NT2/D1 (cell line): Measurements from ENCODE around the gene RALGAPB.

Experiments
- DNase-seq: peaks from one replicate; pipeline ENCODE4 v3.0.0-alpha.2; 2011; ENCODE audit warnings: low read depth, low spot score
- H3K27me3 ChIP-seq: 2 replicates; pipeline ENCODE4 v1.6.0; 2011; ENCODE audit warnings: mild to moderate bottlenecking; ENCODE audit not compliant: insufficient read length, insufficient read depth
- H3K36me3 ChIP-seq: 2 replicates; pipeline ENCODE4 v1.6.1; 2011; ENCODE audit warnings: mild to moderate bottlenecking, low read length, mixed read lengths; ENCODE audit not compliant: insufficient read depth, insufficient read length
- H3K4me1 ChIP-seq: 2 replicates; pipeline ENCODE4 v1.5.1; 2011; ENCODE audit not compliant: insufficient read depth, insufficient read length
- H3K4me3 ChIP-seq: 2 replicates; pipeline ENCODE4 v1.5.1; 2011; ENCODE audit warnings: low read depth; ENCODE audit not compliant: insufficient read length
- H3K9ac ChIP-seq: 2 replicates; pipeline ENCODE4 v1.6.0; 2011; ENCODE audit warnings: low read depth; ENCODE audit not compliant: insufficient read length
- H3K9me3 ChIP-seq: 2 replicates; pipeline ENCODE4 v1.5.1; 2011; ENCODE audit warnings: mild to moderate bottlenecking, low read length; ENCODE audit not compliant: insufficient read depth
- SUZ12 ChIP-seq: IDR thresholded peaks from 2 replicates; pipeline ENCODE4 v1.6.1; 2011; ENCODE audit not compliant: insufficient read length, insufficient read depth; ENCODE audit errors: extremely low read depth
- YY1 ChIP-seq: IDR thresholded peaks from 2 replicates; pipeline ENCODE4 v1.6.1; 2011; ENCODE audit not compliant: insufficient read length, insufficient read depth
- ZNF274 ChIP-seq: IDR thresholded peaks from 2 replicates; pipeline ENCODE4 v1.6.1; 2011; ENCODE audit warnings: mild to moderate bottlenecking, low read depth, low read length

RALGAPB gene

DNA sequence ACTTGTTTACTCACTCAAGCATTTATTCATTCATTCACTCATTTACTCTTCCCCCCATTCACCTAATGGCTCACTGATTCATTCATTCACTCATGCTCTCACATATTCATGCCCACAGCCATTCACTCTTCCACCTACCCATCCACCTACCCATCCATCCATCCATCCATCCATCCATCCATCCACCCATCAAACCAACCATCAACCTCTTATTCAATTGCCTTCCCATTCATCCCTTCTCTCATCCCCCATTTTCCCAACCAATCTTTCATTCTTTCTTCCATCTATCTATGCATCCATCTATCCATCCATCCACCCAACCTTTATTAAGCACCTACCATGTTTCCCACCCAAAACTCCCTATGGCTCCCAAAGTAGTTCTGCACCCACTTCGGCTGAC lies 127.4 kb downstream of the RALGAPB start:
- TF ChIP-seq ZNF274 (no peak), YY1 (no peak), SUZ12 (no peak)
- H3K4me1 ChIP-seq: peaks cover 23% of the 10 kb centered on the region

DNA sequence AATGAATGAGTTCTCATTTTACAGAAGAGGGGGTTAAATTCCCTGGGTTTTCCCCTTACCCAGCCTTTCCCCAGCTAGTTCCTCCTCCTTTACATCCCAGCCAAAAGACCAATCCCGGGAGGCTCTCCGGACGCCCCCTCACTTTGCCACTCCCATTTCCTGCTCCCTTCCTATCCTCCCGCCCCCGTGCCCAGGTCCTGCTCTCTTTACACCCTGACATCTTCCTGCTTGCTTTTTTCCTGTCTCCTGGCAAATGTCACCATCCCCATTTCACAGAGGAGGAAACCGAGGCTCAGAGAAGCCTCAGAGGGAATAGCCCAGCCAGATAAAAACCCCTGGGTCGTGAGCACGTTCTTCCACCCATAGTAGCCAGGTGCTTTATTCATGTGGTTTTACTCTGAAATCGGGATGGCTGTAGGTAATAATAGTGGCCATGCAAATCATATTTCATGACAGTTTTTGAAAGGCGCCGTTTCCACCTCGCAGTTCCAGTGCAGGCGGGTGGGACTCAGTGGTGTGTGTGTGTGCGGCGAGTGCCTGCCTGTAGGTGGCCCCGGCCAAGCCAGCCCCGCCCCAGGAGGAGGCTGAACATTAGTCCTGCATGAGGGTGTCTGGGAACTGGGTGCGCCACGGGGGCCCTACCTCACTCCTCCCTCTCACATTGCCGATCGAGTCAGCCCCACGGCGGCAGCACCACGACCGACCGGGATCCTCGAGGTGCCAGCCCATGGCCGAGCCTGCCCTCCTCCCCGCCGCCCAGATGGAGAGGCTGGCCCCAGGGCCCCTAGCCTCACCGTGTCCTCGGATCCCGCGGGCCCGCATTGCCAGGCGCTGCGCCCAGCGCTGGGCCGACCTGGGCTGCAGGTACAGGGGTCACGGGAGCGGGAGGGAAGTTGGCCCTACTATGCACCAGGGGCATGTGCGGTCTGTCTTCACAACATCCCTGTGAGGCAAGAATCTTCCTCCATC lies 128.9 kb downstream of the RALGAPB start, which contains the start of gene ARHGAP40:
ARHGAP40 (plus strand) TSS at position 594 of the 969 bp plus-strand sequence.
- DNase-seq: no peak
- no peak for TF ChIP-seq ZNF274
- Histone ChIP-seq H3K9ac (no peak within 1 kb of the TSS), H3K4me1 (peaks cover 25% of the 10 kb centered on the region), H3K4me3 (no peak within 1 kb of the TSS), H3K36me3 (no peaks in the 10 kb centered on the region), H3K9me3 (no peaks in the 10 kb centered on the region), H3K27me3 (no peaks in the 10 kb centered on the region)

More for the DNA sequence above, 127.4 kb downstream of the RALGAPB start:
- H3K4me3 ChIP-seq: no peak overlapping the region
- no peaks in the 10 kb centered on the region for H3K27me3 ChIP-seq
- H3K9ac ChIP-seq: no peak overlapping the region
- no peaks in the 10 kb centered on the region for H3K36me3 ChIP-seq
- no peak for DNase-seq
- H3K9me3 ChIP-seq: no peaks in the 10 kb centered on the region

DNA sequence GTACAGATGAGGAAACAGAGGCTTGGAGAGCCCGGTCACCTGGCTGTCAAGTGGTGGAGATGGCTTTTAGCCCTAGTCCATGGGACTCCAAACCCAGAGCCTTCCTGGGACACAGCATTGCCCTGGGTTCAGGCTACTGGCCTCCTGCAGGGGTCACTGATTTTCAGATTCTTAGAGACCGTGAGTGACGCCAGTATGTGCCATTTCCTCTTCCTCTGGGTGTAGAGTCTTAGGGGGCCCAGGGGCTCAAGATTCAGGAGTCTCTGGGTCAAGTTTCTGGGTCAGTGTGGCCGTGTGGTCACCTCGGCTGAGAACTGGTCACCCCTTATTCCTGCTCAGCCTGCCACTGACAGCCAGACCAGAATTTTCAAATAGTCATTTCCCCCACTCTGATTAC lies 129.5 kb downstream of the RALGAPB start:
- Histone ChIP-seq H3K27me3 (no peaks in the 10 kb centered on the region), H3K9ac (no peak overlapping the region), H3K9me3 (no peaks in the 10 kb centered on the region), H3K36me3 (no peaks in the 10 kb centered on the region), H3K4me1 (peaks cover 27% of the 10 kb centered on the region), H3K4me3 (no peak overlapping the region)
- TF ChIP-seq SUZ12: no peak
- DNase-seq: no peak

DNA sequence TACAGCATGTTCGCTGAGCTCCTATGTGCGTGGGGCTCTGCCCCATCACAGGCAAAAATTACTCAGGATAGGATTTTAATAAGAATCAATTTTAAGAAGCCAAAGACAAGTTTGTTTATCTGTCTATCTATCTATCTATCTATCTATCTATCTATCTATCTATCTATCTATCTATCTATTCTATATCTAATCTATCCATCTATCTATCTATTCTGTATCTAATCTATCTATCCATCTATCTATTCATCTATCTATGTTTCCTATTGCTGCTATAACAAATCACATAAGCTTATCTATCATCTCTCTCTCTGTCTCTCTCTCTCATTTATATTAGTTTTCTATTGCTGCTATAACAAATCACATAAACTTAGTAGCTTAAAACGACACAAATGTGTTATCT lies 130.6 kb downstream of the RALGAPB start:
- peaks cover 29% of the 10 kb centered on the region for H3K4me1 ChIP-seq
- DNase-seq: no peak

DNA sequence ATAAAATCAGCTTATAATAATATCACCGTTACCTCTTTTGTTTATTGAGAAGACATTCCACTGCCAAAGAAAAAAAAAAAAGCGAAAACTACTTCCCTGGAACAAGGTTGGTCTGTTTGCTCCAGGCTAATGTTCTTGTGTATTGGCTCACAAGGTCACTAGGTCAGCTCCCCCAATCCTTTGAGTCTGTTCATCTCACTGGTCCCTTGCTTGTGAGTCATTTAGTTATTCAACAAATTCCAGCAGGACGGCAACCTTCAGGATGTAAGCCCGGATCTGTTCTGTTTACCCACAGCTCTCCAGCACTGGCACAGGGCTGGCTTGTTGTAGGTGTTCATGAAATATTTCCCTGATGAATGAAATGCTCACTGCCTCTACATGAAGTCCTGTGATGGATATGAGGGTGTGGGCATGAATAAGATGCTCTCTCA lies 132.2 kb downstream of the RALGAPB start:
- no peak overlapping the region for H3K9ac ChIP-seq
- no peak for TF ChIP-seq ZNF274
- no peak for TF ChIP-seq SUZ12
- no peak for TF ChIP-seq YY1
- peak; percentile 63 for DNase-seq
- no peak overlapping the region for H3K4me3 ChIP-seq
- no peaks in the 10 kb centered on the region for H3K36me3 ChIP-seq
- no peaks in the 10 kb centered on the region for H3K27me3 ChIP-seq
- H3K9me3 ChIP-seq: no peaks in the 10 kb centered on the region
- peaks cover 34% of the 10 kb centered on the region for H3K4me1 ChIP-seq

More for the DNA sequence above, 130.6 kb downstream of the RALGAPB start:
- H3K36me3 ChIP-seq: no peaks in the 10 kb centered on the region
- H3K4me3 ChIP-seq: no peak overlapping the region
- H3K9me3 ChIP-seq: no peaks in the 10 kb centered on the region
- no peaks in the 10 kb centered on the region for H3K27me3 ChIP-seq
- TF ChIP-seq SUZ12 (no peak), YY1 (no peak), ZNF274 (no peak)
- H3K9ac ChIP-seq: no peak overlapping the region

DNA sequence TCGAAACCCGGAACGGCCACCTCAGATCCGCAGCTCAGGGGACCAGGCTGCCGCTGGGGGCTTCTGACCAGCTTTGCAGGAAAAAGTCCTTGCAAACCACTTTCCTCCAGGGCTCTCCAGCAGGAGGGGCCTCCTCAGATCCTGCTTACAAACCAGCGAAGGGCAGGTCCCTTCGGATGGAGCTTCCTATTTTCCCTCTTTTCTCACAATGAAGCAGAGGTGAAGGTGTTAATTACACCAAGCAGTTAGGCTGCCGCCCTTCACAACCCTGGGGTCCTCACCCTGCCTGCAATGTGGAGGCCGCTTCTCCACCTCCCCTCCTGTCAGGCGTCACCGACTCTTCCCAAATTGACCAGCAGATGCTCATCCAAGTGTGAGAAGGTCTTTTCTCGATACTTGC lies 134.7 kb downstream of the RALGAPB start:
- H3K36me3 ChIP-seq: no peaks in the 10 kb centered on the region
- no peak for DNase-seq
- TF ChIP-seq YY1 (no peak), ZNF274 (no peak), SUZ12 (no peak)
- no peaks in the 10 kb centered on the region for H3K9me3 ChIP-seq
- peaks cover 24% of the 10 kb centered on the region for H3K4me1 ChIP-seq
- peak overlapping the region; percentile 4 for H3K9ac ChIP-seq
- H3K27me3 ChIP-seq: no peaks in the 10 kb centered on the region
- H3K4me3 ChIP-seq: no peak overlapping the region

DNA sequence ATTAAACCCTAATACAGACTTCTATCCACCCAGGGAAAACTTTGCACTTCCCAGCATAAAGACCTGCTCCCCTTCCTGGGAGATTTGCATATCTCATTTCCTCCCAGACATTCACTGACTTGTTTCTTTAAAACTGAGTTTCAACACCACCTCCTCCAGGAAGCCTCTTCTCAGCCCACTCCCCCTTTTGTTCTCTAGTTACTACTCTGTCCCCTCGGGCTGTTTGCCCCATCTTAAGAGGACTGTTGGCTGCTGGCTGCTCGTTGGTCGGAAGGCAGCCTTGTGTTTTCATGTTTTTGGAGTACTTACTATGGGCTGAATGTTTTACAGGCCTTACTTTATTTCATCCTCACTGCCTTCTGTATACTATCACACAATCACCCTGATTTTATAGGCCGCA lies 135.5 kb downstream of the RALGAPB start:
- Histone ChIP-seq H3K36me3 (no peaks in the 10 kb centered on the region), H3K4me1 (peaks cover 25% of the 10 kb centered on the region), H3K9ac (no peak overlapping the region), H3K27me3 (no peaks in the 10 kb centered on the region), H3K4me3 (no peak overlapping the region), H3K9me3 (no peaks in the 10 kb centered on the region)
- no peak for TF ChIP-seq ZNF274
- no peak for TF ChIP-seq SUZ12
- no peak for TF ChIP-seq YY1
- DNase-seq: no peak
